Measurements from ENCODE around the gene PIGR.

Gene PIGR

GRCh38 chr1:206907304-206907991, 38.8 kb downstream of the PIGR start:
- no peak for DNase-seq

GRCh38 chr1:206905295-206906164, 40.7 kb downstream of the PIGR start:
- no peak for DNase-seq

GRCh38 chr1:206904423-206905142, 41.7 kb downstream of the PIGR start:
- DNase-seq, result no peak

- DNase-seq, result no peak
These were observed 42.6 kb downstream of the PIGR start for GRCh38 chr1:206903687-206904086.

- DNase-seq, result no peak
These were observed 43.6 kb downstream of the PIGR start for GRCh38 chr1:206902702-206903101.

GRCh38 chr1:206901944-206902343, 44.3 kb downstream of the PIGR start:
- DNase-seq, result no peak

- no peak for DNase-seq
These were observed 46.1 kb downstream of the PIGR start for GRCh38 chr1:206900149-206900548.

GRCh38 chr1:206899717-206900116, 46.5 kb downstream of the PIGR start:
- no peak for DNase-seq

GRCh38 chr1:206898915-206899431, 47.3 kb downstream of the PIGR start:
- DNase-seq, result no peak

- no peak for DNase-seq
These were observed 48.0 kb downstream of the PIGR start for GRCh38 chr1:206898089-206898914.

- no peak for DNase-seq
These were observed 49.1 kb downstream of the PIGR start, which contains the start of gene IL24 for GRCh38 chr1:206897175-206897574. IL24 (plus strand) TSS chr1:206897443; CDS start chr1:206897833, 390 bp downstream.

GRCh38 chr1:206896261-206896660, 50.0 kb downstream of the PIGR start:
- no peak for DNase-seq

- no peak for DNase-seq
These were observed 50.4 kb downstream of the PIGR start for GRCh38 chr1:206895837-206896242.

- no peak for DNase-seq
These were observed 50.9 kb downstream of the PIGR start for GRCh38 chr1:206895325-206895724.

- DNase-seq, result no peak
These were observed 52.9 kb downstream of the PIGR start for GRCh38 chr1:206893380-206893779.

- DNase-seq, result no peak
These were observed 53.8 kb downstream of the PIGR start for GRCh38 chr1:206892351-206892984.

GRCh38 chr1:206891412-206891811, 54.9 kb downstream of the PIGR start:
- DNase-seq, result no peak

GRCh38 chr1:206890125-206891060, 55.9 kb downstream of the PIGR start:
- DNase-seq, result no peak

GRCh38 chr1:206887701-206888100, 58.6 kb downstream of the PIGR start:
- no peak for DNase-seq

- no peak for DNase-seq
These were observed 59.4 kb downstream of the PIGR start for GRCh38 chr1:206886831-206887230.

Data from KG1 (cell line).